Panc1 (cell line): ENCODE results near the gene RBM6. TPM values are rescaled to one million over a fixed set of nuclear protein-coding genes. Genes with fewer than 3 reads are reported as not detected.

ENCODE experiments used
- ATAC-seq: fragments of 200-7000 bp; cut with Tn5 transposase; 2 replicates; pipeline ENCODE4 v1.9.1; 2020; ENCODE audit warnings: mild to moderate bottlenecking, moderate library complexity
- BruUV-seq: library from RNA; stranded (reverse); fragments of 400-500 nt; replicated peaks from 2 replicates; lab custom pipeline; 2021; lab: Mats Ljungman, UMichigan
- CTCF ChIA-PET: fragments of 300-600 bp; sonication (Branson Sonifier 250); formaldehyde crosslinking; loops from one replicate; lab custom pipeline; 2022; ENCODE audit warnings: antibody characterized with exemption; lab: Charles Lee
- POLR2A ChIA-PET: fragments of 300-600 bp; sonication (Branson Sonifier 250); formaldehyde crosslinking; loops from one replicate; lab custom pipeline; 2022; ENCODE audit warnings: antibody characterized with exemption; lab: Charles Lee
- DNase-seq: peaks from one replicate; pipeline ENCODE4 v3.0.0-alpha.2; 2010; ENCODE audit warnings: low read depth, low spot score
- H3K27ac ChIP-seq: 2 replicates; pipeline ENCODE4 v1.5.1; 2011; ENCODE audit warnings: mild to moderate bottlenecking, low read length, inconsistent platforms
- H3K27me3 ChIP-seq: fragments of 200-500 bp; sonication (Bioruptor generic); 2 replicates; pipeline ENCODE4 v1.6.0; 2014; ENCODE audit warnings: low read length, inconsistent platforms; ENCODE audit not compliant: control insufficient read depth, insufficient read depth
- H3K36me3 ChIP-seq: fragments of 200-500 bp; sonication (Bioruptor generic); 2 replicates; pipeline ENCODE4 v1.5.1; 2014; ENCODE audit warnings: inconsistent platforms, mild to moderate bottlenecking, low read length, moderate library complexity; ENCODE audit not compliant: control insufficient read depth, insufficient read depth
- H3K4me1 ChIP-seq: 2 replicates; pipeline ENCODE4 v1.5.1; 2011; ENCODE audit warnings: inconsistent platforms, mild to moderate bottlenecking, low read length, moderate library complexity; ENCODE audit not compliant: control insufficient read depth, insufficient read depth
- H3K4me3 ChIP-seq, 2 experiments: 2 replicates each; pipeline ENCODE4 v1.5.1; 2011 to 2012; ENCODE audit warnings: low read depth in 2 of 2, low read length in 2 of 2, mild to moderate bottlenecking in 2 of 2, inconsistent platforms in 1 of 2, moderate library complexity in 1 of 2
- H3K9me3 ChIP-seq: fragments of 200-500 bp; sonication (Bioruptor generic); 2 replicates; pipeline ENCODE4 v1.5.1; 2014; ENCODE audit warnings: low read depth, mild to moderate bottlenecking, inconsistent platforms, low read length, moderate library complexity; ENCODE audit not compliant: control insufficient read depth, insufficient read depth
- CTCF ChIP-seq: fragments of 450-650 bp; IDR thresholded peaks from 2 replicates; pipeline ENCODE4 v1.5.1; 2017; ENCODE audit warnings: mild to moderate bottlenecking
- POLR2AphosphoS5 ChIP-seq: IDR thresholded peaks from 2 replicates; pipeline ENCODE4 v1.6.1; 2012; ENCODE audit warnings: mild to moderate bottlenecking, low read depth, low read length, moderate library complexity
- REST ChIP-seq, 2 experiments: IDR thresholded peaks; 2 replicates each; pipeline ENCODE4 v1.6.1; 2011 to 2012; ENCODE audit warnings: low read depth in 2 of 2, control low read depth in 1 of 2, low read length in 1 of 2, mild to moderate bottlenecking in 1 of 2, moderate library complexity in 1 of 2; ENCODE audit not compliant: insufficient read depth in 1 of 2
- SIN3A ChIP-seq: IDR thresholded peaks from 2 replicates; pipeline ENCODE4 v1.6.1; 2012; ENCODE audit warnings: low read depth, mild to moderate bottlenecking, low read length, moderate library complexity, borderline replicate concordance; ENCODE audit not compliant: insufficient read depth
- TCF7L2 ChIP-seq: IDR thresholded peaks from 2 replicates; pipeline ENCODE4 v1.6.1; 2011; ENCODE audit warnings: mild to moderate bottlenecking, low read depth, low read length, inconsistent platforms
- in situ Hi-C: cut with HindIII; loops from 2 replicates; pipeline ENCODE4 v1.10.0; 2016; ENCODE audit warnings: low sequenced_read_pairs, low pct_unique_long_range_greater_than_20kb
- intact Hi-C: fragments of 100-400 bp; cut with micrococcal nuclease; formaldehyde crosslinking; loops from one replicate; pipeline ENCODE4 v1.10.0; 2022; ENCODE audit not compliant: unreplicated experiment
- total RNA-seq: library from RNA; stranded (reverse); gene quantifications from one replicate; pipeline ENCODE4 v1.2.1, GENCODE V29; 2021; ENCODE audit not compliant: unreplicated experiment

The RBM6 gene
- total RNA-seq, 1 experiment from 2014 or later, result 43.6 TPM

DNA sequence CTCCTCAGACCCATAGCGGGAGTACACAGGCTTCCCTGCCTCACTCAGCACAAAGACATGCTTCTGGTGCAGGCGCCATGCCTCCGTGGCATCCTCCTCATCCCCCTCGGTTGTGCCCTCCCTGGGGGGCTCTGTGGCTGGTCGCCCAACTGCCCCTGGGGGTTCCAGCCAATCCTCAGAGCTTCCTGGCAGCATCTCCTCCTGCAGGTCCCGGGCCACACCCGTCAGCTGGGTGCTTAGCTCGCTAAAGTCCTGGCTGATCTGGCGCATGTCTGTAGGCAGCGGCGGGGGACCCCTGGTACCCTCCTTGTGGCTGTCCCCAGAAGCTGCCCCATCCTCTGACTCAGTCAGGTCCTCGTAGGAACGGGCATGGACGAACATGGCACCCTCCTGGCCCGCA, 28.3 kb upstream of the RBM6 start:
- Histone ChIP-seq H3K4me3 (no peak overlapping the region), H3K4me1 (peaks cover 1% of the 10 kb centered on the region; the same call in 1 of the 2 replicates), H3K9me3 (no peaks in the 10 kb centered on the region), H3K27me3 (no peaks in the 10 kb centered on the region), H3K27ac (no peak overlapping the region), H3K36me3 (no peaks in the 10 kb centered on the region)
- ChIA-PET CTCF (no interaction called here), POLR2A (no interaction called here)
- BruUV-seq, result no TSS peak
- intact Hi-C loops (no loop called here), in situ Hi-C loops (no loop called here)
- no peak for TF ChIP-seq TCF7L2
- ATAC-seq (no peak), DNase-seq (no peak)

GRCh38 chr3:49912881-49913281, 27.1 kb upstream of the RBM6 start:
- intact Hi-C loops, result no loop called here
- in situ Hi-C loops, result no loop called here
- TF ChIP-seq TCF7L2, result no peak
- TF ChIP-seq POLR2AphosphoS5, result no peak
- TF ChIP-seq SIN3A, result no peak
- TF ChIP-seq REST (IDR thresholded peaks at IDR 0.05; ENCODE audit: insufficient read depth in 1 of 2, low read depth in 2 of 2, low read length in 1 of 2), result no peak
- no peak for TF ChIP-seq CTCF
- ChIA-PET POLR2A (no interaction called here), CTCF (no interaction called here)
- Histone ChIP-seq H3K4me3 (no peak overlapping the region), H3K27me3 (no peaks in the 10 kb centered on the region), H3K27ac (no peak overlapping the region), H3K36me3 (no peaks in the 10 kb centered on the region), H3K9me3 (no peaks in the 10 kb centered on the region), H3K4me1 (no peaks in the 10 kb centered on the region)
- no TSS peak for BruUV-seq
- ATAC-seq (no peak), DNase-seq (no peak)

DNA sequence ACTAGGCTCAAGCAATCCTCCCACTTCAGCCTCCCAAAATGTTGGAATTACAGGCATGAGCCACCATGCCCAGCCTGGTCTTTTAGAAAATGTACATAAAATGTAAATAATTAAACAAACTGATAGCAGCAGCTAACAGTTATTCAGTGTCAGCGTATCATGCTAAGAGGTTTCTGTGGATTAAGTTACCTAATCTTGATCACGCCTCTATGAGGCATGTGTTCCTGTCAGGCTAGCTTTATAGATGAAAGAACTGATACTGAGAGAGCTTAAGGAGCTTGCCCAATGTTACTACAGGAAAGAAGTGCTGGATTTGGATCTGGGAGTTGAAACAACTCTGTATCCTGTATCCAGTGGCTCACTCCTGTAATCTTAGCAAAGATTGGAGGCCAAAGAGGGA, 25.0 kb upstream of the RBM6 start:
- ATAC-seq (no peak), DNase-seq (no peak)
- in situ Hi-C loops (no loop called here), intact Hi-C loops (no loop called here)
- Histone ChIP-seq H3K9me3 (no peaks in the 10 kb centered on the region), H3K27me3 (no peaks in the 10 kb centered on the region), H3K27ac (no peak overlapping the region), H3K36me3 (no peaks in the 10 kb centered on the region), H3K4me1 (no peaks in the 10 kb centered on the region), H3K4me3 (no peak overlapping the region)
- ChIA-PET CTCF (no interaction called here), POLR2A (no interaction called here)
- TF ChIP-seq SIN3A, result no peak
- no peak for TF ChIP-seq POLR2AphosphoS5
- TF ChIP-seq TCF7L2, result no peak
- no peak for TF ChIP-seq CTCF
- TF ChIP-seq REST (IDR thresholded peaks at IDR 0.05; ENCODE audit: insufficient read depth in 1 of 2, low read depth in 2 of 2, low read length in 1 of 2), result no peak
- BruUV-seq, result no TSS peak
